Measurements from ENCODE around the gene RASD2. TPM values are rescaled to one million over a fixed set of nuclear protein-coding genes. Genes with fewer than 3 reads are reported as not detected.

RASD2 gene
- total and polyA plus RNA-seq, 2 donors from 2014 or later, result 1.1 to 3.4 TPM

DNA sequence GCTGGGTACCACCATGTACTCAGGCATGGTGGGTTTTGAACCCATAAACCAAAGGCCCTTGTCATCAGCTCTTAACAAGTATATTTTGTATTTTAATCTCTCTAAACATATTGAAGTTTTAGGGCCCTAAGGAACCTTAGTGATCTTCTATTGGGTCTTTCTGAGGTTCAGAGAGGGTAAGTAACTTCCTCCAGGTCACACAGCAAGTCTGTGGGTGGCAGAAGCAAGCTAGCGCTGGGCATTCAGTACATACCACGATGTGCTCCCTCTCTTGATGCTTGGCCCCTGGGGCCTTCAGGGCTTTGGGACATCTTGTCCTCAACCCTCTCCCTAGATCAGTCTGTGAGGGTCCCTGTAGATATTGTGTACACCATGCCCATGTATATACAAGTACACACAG is 12.7 kb downstream of the RASD2 start:
- Histone ChIP-seq H3K4me3 (ENCODE audit: low read length in 3 of 3) (no peak overlapping the region), H3K27ac (ENCODE audit: low read depth in 2 of 2, low read length in 2 of 2) (no peak overlapping the region), H3K36me3 (ENCODE audit: control insufficient read depth in 2 of 3, insufficient read depth in 3 of 3, low read length in 3 of 3) (no peaks in the 10 kb centered on the region), H3K9me3 (ENCODE audit: control insufficient read depth in 2 of 3, insufficient read depth in 1 of 3, low read length in 3 of 3) (no peaks in the 10 kb centered on the region), H3K4me1 (ENCODE audit: control insufficient read depth in 2 of 3, insufficient read depth in 2 of 3, low read depth in 1 of 3, low read length in 3 of 3) (no peaks in the 10 kb centered on the region), H3K27me3 (ENCODE audit: control insufficient read depth, insufficient read depth, low read length) (no peaks in the 10 kb centered on the region), H3K9ac (ENCODE audit: low read length in 3 of 3) (no peak overlapping the region)
- TF ChIP-seq, protein P1, sequence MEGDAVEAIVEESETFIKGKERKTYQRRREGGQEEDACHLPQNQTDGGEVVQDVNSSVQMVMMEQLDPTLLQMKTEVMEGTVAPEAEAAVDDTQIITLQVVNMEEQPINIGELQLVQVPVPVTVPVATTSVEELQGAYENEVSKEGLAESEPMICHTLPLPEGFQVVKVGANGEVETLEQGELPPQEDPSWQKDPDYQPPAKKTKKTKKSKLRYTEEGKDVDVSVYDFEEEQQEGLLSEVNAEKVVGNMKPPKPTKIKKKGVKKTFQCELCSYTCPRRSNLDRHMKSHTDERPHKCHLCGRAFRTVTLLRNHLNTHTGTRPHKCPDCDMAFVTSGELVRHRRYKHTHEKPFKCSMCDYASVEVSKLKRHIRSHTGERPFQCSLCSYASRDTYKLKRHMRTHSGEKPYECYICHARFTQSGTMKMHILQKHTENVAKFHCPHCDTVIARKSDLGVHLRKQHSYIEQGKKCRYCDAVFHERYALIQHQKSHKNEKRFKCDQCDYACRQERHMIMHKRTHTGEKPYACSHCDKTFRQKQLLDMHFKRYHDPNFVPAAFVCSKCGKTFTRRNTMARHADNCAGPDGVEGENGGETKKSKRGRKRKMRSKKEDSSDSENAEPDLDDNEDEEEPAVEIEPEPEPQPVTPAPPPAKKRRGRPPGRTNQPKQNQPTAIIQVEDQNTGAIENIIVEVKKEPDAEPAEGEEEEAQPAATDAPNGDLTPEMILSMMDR (IDR thresholded peaks at IDR 0.05; ENCODE audit: borderline replicate concordance, extremely low read depth, insufficient read depth), result no peak
- DNase-seq (no peak), FAIRE-seq (no peak)
- intact Hi-C loops (cut with DNase I), result no loop called here

DNA sequence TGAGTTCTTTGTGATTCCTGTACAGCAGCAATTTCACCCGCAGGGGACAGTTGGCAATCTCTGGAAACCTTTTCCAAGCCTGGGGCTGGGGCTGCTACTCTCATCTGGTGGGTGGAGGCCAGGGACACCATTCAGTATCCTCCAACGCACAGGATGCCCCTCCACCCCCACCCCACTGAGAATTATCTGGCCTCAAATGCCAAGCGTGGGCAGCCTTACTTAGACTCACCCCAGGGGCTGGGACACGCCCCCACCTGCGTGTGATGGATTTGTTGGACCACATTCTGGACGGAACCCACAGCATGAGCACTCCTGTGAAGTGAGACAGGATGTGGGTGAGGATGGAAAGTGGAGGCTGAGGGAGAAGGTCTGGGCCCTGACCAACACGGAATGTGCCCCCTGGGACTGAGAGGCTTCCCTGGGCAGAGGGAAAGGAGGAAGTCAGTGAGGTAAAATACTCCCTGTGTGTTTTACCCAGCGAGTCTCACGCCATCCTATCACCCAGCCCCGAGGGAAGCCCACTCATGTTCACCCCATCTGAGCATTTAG is 13.7 kb downstream of the RASD2 start:
- TF ChIP-seq, protein P1 (IDR thresholded peaks at IDR 0.05; ENCODE audit: borderline replicate concordance, extremely low read depth, insufficient read depth), result no peak
- Histone ChIP-seq H3K27me3 (ENCODE audit: control insufficient read depth, insufficient read depth, low read length) (no peaks in the 10 kb centered on the region), H3K4me3 (ENCODE audit: low read length in 3 of 3) (no peak overlapping the region)

DNA sequence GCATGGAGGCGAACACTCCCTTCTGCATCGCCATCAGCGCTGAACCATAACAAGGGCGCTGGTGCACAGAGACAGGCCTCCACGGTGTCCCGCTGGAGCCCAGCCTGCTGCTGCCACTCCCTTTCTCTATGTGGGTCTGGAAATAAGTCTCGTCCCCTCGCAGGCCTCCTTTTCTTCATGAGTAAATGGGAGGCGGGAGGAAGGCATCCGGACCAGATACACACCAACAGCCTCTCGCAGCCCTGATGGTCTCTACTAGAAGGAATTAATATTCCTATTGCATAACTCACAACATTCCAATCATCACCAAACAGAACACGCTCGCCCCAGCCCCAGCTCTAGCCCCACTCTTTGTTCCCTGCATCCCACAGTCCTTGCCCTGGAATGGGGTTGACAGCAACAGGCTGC is 14.9 kb downstream of the RASD2 start:
- DNase-seq (peak in 2 of 5 donors; percentile 51 to 56), FAIRE-seq (no peak)
- Histone ChIP-seq H3K4me1 (ENCODE audit: control insufficient read depth in 2 of 3, insufficient read depth in 2 of 3, low read depth in 1 of 3, low read length in 3 of 3) (no peaks in the 10 kb centered on the region), H3K27me3 (ENCODE audit: control insufficient read depth, insufficient read depth, low read length) (no peaks in the 10 kb centered on the region), H3K36me3 (ENCODE audit: control insufficient read depth in 2 of 3, insufficient read depth in 3 of 3, low read length in 3 of 3) (no peaks in the 10 kb centered on the region), H3K4me3 (ENCODE audit: low read length in 3 of 3) (no peak overlapping the region), H3K9me3 (ENCODE audit: control insufficient read depth in 2 of 3, insufficient read depth in 1 of 3, low read length in 3 of 3) (no peaks in the 10 kb centered on the region), H3K27ac (ENCODE audit: low read depth in 2 of 2, low read length in 2 of 2) (no peak overlapping the region), H3K9ac (ENCODE audit: low read length in 3 of 3) (no peak overlapping the region)
- intact Hi-C loops (cut with DNase I), result no loop called here
- TF ChIP-seq, protein P1 (IDR thresholded peaks at IDR 0.05; ENCODE audit: borderline replicate concordance, extremely low read depth, insufficient read depth), result no peak

More for the DNA sequence above, 13.7 kb downstream of the RASD2 start:
- FAIRE-seq (no peak), DNase-seq (no peak)
- no peaks in the 10 kb centered on the region for H3K9me3 ChIP-seq (ENCODE audit: control insufficient read depth in 2 of 3, insufficient read depth in 1 of 3, low read length in 3 of 3)
- no peaks in the 10 kb centered on the region for H3K4me1 ChIP-seq (ENCODE audit: control insufficient read depth in 2 of 3, insufficient read depth in 2 of 3, low read depth in 1 of 3, low read length in 3 of 3)
- no peak overlapping the region for H3K9ac ChIP-seq (ENCODE audit: low read length in 3 of 3)
- no peak overlapping the region for H3K27ac ChIP-seq (ENCODE audit: low read depth in 2 of 2, low read length in 2 of 2)
- intact Hi-C loops (cut with DNase I), result no loop called here
- no peaks in the 10 kb centered on the region for H3K36me3 ChIP-seq (ENCODE audit: control insufficient read depth in 2 of 3, insufficient read depth in 3 of 3, low read length in 3 of 3)

Measured in kidney (tissue), 14 donors.